MCF 10A (cell line): ENCODE results near the gene HSD17B13. TPM values are rescaled to one million over a fixed set of nuclear protein-coding genes. Genes with fewer than 3 reads are reported as not detected.
"Not testable (repeated sequence)": the region's sequence is repeated elsewhere in the genome, so short reads cannot be mapped to it uniquely, and the experiment has no call there.

Source experiments
- BruUV-seq: library from RNA; stranded (reverse); fragments of 400-500 nt; replicated peaks from 2 replicates; lab custom pipeline; 2021; lab: Mats Ljungman, UMichigan
- CTCF ChIA-PET: fragments of 300-600 bp; sonication (Branson Sonifier 250); formaldehyde crosslinking; extraction: SDS; loops from one replicate; lab custom pipeline; 2021; ENCODE audit warnings: antibody characterized with exemption, inconsistent platforms; lab: Yijun Ruan, JAX
- POLR2A ChIA-PET: fragments of 300-600, 350-650 bp; sonication (Branson Sonifier 250); formaldehyde crosslinking; extraction: SDS; loops from one replicate; lab custom pipeline; 2020; ENCODE audit warnings: antibody characterized with exemption, inconsistent platforms; lab: Yijun Ruan, JAX
- DNase-seq: peaks from one replicate; pipeline ENCODE4 v3.0.0-alpha.2; 2018; ENCODE audit not compliant: unreplicated experiment
- H3K27ac Mint-ChIP-seq: one replicate; pipeline ENCODE4 v1.8.0; 2022; ENCODE audit warnings: mild to moderate bottlenecking, low read depth, mixed read lengths; ENCODE audit not compliant: unreplicated experiment
- H3K27me3 Mint-ChIP-seq: one replicate; pipeline ENCODE4 v1.8.0; 2022; ENCODE audit warnings: mixed read lengths; ENCODE audit not compliant: insufficient read depth, unreplicated experiment
- H3K36me3 Mint-ChIP-seq: one replicate; pipeline ENCODE4 v1.8.0; 2022; ENCODE audit warnings: mild to moderate bottlenecking, moderate library complexity, mixed read lengths; ENCODE audit not compliant: insufficient read depth, unreplicated experiment
- H3K4me1 Mint-ChIP-seq: one replicate; pipeline ENCODE4 v1.8.0; 2022; ENCODE audit warnings: mixed read lengths; ENCODE audit not compliant: insufficient read depth, unreplicated experiment
- H3K4me3 Mint-ChIP-seq: one replicate; pipeline ENCODE4 v1.8.0; 2022; ENCODE audit warnings: mild to moderate bottlenecking, moderate library complexity, mixed read lengths; ENCODE audit not compliant: unreplicated experiment
- H3K9me3 Mint-ChIP-seq: one replicate; pipeline ENCODE4 v1.8.0; 2022; ENCODE audit warnings: mixed read lengths; ENCODE audit not compliant: unreplicated experiment
- CTCF ChIP-seq: fragments of 200-600 bp; IDR thresholded peaks from one replicate; pipeline ENCODE4 v1.8.0; 2022; ENCODE audit warnings: antibody characterized with exemption, mild to moderate bottlenecking; ENCODE audit not compliant: unreplicated experiment
- intact Hi-C: fragments of 100-400 bp; cut with micrococcal nuclease; formaldehyde crosslinking; loops from 2 replicates; pipeline ENCODE4 v1.14.1; 2022
- total RNA-seq: library from RNA; stranded (reverse); gene quantifications from 2 replicates; pipeline ENCODE4 v1.2.3, GENCODE V29; 2022

The HSD17B13 gene
- total RNA-seq, 1 experiment from 2014 or later: not detected

- H3K4me1 Mint-ChIP-seq: no peaks in the 10 kb centered on the region
- intact Hi-C loops: no loop called here
- H3K36me3 Mint-ChIP-seq: no peaks in the 10 kb centered on the region
- POLR2A ChIA-PET: interaction anchor here (1.1 to 1.2 kb wide), 2 partner anchors 12 to 17 kb away, joined by 3 to 6 read pairs; no protein-coding TSS in a partner anchor
- no peak overlapping the region for H3K27ac Mint-ChIP-seq
- CTCF ChIA-PET: no interaction called here
- no peak overlapping the region for H3K4me3 Mint-ChIP-seq
- TF ChIP-seq CTCF: no peak
- peak; percentile 43 for DNase-seq
- no peaks in the 10 kb centered on the region for H3K9me3 Mint-ChIP-seq
- no TSS peak for BruUV-seq
- H3K27me3 Mint-ChIP-seq: no peaks in the 10 kb centered on the region
These were observed 5.7 kb downstream of the HSD17B13 start for GRCh38 chr4:87316961-87317360.

- H3K9me3 Mint-ChIP-seq, H3K27me3 Mint-ChIP-seq, BruUV-seq, CTCF ChIA-PET, H3K4me3 Mint-ChIP-seq, H3K36me3 Mint-ChIP-seq, H3K27ac Mint-ChIP-seq, DNase-seq, intact Hi-C loops, H3K4me1 Mint-ChIP-seq: not testable (repeated sequence)
- POLR2A ChIA-PET: interaction anchor here (0.7 kb wide), 1 partner anchor 25 kb away, joined by 3 read pairs; no protein-coding TSS in a partner anchor
These were observed 7.7 kb downstream of the HSD17B13 start for GRCh38 chr4:87315000-87315399.

GRCh38 chr4:87313756-87314155 lies 8.9 kb downstream of the HSD17B13 start:
- intact Hi-C loops: no loop called here
- Mint-ChIP-seq H3K9me3 (no peaks in the 10 kb centered on the region), H3K4me1 (no peaks in the 10 kb centered on the region), H3K4me3 (no peak overlapping the region), H3K36me3 (no peaks in the 10 kb centered on the region), H3K27me3 (no peaks in the 10 kb centered on the region), H3K27ac (no peak overlapping the region)
- no peak for TF ChIP-seq CTCF
- BruUV-seq: no TSS peak
- ChIA-PET POLR2A (no interaction called here), CTCF (no interaction called here)
- DNase-seq: no peak

- intact Hi-C loops: no loop called here
- CTCF ChIA-PET: no interaction called here
- Mint-ChIP-seq H3K27me3 (no peaks in the 10 kb centered on the region), H3K4me3 (no peak overlapping the region), H3K27ac (no peak overlapping the region), H3K9me3 (no peaks in the 10 kb centered on the region), H3K36me3 (no peaks in the 10 kb centered on the region), H3K4me1 (no peaks in the 10 kb centered on the region)
- DNase-seq: no peak
- no TSS peak for BruUV-seq
- POLR2A ChIA-PET: no interaction called here
- no peak for TF ChIP-seq CTCF
These were observed 11.0 kb downstream of the HSD17B13 start for GRCh38 chr4:87311684-87312083.
